HG03457 (cell line): ENCODE measurements around the gene CDH23.

Experiments
- ATAC-seq: cut with Tn5 transposase; IDR thresholded peaks from one replicate; pipeline ENCODE4 v1.9.1; 2021; ENCODE audit warnings: moderate number of reproducible peaks; ENCODE audit not compliant: unreplicated experiment

CDH23 gene

DNA sequence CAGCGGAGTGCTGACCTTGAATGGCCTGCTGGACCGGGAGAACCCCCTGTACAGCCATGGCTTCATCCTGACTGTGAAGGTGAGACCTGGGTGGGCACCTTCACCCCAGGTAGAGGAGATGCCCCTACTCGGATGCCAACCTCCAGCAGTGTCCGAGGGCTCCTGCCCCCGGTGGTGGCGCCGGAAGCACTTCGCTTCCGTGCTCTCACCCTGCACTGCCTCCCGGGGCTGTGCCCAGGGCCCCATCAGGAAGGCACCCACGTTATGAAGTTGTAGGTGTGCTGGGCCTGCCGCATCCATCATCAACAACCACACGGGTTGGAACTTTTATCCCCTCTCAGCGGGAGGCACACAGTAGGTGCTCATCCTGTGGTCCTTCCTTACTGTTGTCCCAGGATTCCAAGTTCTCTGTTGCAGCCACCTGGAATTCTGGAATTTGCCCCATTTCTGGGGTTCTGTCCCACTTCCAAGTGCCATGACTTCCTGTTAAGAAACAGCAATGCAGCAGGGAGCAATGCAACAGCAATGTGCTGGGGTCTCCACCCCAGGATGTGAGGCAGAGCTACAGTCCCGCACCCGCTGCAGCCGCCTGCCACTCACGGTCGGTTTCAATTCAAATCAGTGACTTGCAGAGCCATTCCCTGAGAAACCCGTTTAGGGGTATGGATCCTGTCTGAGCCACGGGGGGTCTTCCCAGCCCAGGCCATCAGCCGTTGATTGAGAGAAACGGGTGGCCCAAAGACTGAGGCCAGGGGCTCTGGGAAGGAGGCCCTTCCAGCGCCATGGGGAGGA is 219.0 kb downstream of the CDH23 start:
- ATAC-seq = no peak

DNA sequence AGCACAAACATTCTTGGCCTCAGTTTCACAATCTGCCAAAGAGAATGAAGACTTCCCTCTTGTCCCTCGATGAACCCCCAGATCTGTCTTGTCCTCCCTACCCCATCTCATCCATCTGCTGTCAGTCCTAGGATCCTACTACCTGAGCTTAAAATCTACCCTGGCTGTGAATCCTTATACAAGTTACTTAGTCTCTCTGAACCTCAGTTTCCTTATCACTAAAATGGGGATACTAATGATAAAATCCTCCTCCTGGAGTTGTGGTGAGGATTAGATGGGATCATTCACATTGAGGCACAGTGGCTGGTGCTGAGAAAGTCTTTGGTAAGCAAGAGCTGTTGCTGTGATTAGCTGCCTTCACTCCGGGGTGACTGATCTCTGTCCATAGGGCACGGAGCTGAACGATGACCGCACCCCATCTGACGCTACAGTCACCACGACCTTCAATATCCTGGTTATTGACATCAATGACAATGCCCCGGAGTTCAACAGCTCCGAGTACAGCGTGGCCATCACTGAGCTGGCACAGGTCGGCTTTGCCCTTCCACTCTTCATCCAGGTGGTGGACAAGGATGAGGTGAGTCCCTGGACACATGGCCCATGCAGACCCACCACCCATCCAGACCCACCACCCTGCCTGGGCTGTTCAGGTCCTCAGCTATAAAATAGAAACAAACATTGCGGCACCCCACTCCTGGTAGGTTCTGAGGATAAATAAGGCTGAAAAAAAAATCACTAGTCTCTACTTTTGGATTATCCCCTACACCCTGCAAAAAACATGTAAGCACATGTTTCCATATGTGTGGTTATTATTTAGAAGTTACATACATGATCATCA is 220.3 kb downstream of the CDH23 start:
- ATAC-seq = no peak

DNA sequence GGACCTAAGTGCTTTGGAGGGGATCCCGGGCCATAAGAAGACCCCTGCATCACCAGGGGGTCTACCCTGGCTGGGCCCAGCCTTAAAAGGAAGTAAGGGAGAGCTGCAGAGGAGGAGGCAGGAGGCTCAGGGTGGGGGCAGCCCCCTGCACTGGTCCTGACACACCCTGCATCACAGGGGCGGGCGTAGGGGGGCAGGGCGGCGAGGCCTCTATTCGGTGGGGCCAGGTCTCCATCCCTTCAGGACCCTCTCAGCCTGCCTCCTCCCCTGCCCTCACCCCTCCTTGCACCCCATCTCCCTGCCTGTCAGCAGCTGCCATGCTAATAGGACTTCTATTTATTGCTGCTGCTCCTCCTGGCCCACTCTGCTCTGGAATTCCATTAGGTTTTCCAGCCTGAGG is 221.5 kb downstream of the CDH23 start:
- no peak for ATAC-seq

DNA sequence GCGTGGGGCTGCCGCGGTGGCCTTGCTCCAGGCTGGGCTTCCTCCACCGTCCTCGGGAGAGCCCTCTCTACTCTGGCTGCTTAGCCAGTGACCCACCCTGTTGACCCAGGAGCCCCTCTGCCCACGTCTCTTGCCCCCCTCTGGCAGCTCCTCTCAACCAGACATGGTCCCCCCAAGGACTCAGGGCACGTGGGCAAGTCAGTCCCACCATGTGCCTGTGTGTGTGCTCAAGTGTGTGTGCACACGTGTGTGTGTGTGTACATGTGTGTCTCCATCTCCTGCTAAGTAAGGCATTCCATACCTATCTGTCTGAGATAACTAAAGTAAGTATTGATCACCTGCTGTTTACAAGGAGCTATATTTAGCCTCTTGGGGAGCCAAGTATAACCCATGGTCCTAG is 221.9 kb downstream of the CDH23 start:
- no peak for ATAC-seq

DNA sequence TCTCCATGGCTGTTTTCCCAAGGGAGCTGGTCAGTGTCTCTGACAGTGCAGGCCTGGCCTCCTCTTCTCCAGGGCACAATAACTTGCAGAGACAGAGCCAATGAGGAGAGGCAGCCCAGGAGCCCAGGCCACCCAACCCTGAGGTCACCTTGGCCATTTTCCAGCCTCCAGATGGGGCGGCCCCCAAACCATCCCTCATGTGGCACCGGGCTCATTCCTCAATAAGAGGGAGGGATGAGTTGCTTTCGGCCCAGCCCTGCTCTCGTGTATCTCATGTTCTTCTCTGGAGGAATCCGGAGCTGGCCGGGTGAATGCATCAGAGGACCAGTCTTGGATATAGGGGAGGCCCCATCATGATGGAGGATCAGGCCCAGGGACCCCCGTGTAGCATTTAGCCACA is 223.9 kb downstream of the CDH23 start:
- ATAC-seq = no peak

DNA sequence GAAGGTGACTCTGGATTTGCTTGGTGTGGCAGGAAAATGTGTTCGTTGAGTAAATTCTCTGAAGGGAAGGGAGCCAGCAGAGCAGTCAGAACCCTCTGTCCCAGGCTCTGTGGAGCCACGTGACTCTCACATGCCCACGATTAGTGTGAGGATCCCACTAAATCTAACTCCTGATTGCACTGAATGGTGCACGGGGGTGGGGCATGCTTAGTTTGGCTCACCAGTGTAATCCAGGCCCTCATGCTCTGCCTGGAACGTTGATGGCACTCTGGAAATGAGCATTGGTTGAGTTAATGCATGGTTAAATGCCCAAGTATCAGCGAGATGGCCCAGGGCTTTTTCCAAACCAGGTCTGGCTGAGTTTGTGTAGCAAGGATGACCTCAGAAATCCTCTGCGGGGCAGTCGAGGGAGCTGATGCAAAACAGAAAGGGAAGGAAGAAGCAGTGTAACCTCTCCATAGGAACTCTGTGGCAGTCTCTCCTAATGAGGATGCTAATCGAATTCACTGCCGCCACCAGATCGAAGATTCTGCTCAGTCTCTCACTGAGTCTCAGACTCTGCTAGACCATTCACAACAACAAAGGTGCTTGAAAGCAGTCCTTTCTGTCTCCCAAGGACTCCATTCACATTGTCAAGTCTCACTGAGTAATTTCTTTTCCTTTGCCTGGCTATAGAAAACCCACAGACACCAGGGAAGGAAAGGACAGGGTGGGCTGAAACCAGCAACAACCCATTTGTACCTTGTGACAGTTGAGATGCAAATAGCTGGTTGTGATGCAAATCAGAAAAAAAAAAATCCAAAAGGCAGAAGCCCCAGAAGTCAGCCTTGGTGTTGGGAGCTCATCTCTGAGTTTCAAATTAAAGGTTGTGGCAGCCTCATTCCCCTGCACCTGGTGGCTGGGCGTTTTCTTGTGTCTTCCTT is 224.8 kb downstream of the CDH23 start:
- ATAC-seq = no peak

DNA sequence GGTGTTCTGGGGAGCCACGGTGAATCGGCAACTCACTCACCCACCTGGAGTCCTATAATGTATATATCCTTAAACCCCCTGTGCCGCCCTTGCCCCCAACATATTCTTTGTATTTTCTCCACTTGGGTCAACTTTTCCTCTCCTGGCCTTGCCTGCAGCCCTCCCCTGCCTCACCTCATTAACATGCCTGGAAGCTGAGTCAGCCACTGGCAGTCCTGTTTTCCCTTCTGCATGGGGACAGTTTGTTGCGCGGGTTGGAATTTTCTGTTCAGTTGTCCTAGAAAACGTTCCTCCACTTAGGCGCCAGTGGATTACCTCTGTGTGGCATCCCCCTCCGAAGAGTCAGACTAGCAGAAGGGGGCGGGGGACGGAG is 225.4 kb downstream of the CDH23 start:
- no peak for ATAC-seq

DNA sequence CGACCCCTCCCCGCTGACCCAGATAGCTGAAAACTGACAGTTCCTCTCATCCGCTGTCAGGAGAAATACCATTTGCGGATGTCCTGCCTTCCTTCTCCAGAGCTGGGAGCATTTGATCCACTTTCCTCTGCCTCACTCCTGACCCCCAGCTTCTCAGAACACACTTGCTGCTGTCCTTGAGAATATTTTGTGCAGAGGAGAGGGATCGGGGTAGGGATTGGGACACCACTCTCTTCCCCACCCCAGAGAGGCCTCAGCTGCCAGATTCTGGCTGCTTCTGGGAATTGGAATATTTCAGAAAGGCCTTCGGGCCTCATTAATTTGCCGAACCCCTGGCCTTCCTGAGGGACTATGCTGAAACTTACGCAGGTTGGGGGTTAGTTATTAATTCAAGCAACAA is 225.9 kb downstream of the CDH23 start:
- no peak for ATAC-seq

DNA sequence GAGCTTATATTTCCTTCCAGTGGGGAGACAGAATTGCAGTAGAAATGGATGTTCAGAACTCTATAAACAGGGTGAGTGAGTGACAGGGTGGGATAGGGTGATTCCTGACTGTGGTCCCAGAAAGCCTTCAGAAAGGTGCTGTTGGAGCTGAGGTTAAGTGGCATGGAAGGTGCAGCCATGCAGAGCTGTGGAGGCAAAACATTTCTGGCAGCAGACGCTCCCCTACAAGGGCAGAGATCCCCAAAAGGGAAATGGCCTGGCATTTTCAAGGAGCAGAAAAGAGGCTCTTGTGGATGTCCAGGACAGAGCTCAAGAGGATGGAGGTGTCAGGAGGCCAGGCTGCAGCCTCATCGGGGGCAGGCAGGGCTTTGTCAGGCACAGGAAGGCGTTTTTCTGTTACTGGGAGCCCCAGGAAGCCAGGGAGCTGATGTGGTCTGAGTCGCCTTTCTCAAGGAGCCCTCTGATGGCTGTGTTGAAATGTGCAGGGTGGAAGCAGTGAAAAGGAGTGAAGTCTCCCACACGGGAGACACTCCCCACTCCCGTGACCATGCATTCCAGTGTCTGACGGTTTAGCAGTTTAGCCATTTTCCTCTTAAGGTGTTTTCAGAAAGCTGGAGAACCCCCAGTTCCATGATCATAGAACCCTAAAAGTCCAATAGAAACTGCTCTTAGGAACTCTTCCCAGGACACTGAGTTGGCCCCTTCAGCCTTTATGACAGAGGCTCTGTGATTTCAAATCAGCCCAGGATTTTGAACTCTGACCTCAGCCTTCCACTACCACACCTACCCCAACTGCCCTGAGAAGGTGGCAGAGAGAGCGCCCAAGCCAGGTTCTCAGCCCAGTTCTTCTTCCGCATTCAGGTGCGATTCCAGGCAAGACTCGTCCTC is 226.6 kb downstream of the CDH23 start:
- ATAC-seq = no peak

DNA sequence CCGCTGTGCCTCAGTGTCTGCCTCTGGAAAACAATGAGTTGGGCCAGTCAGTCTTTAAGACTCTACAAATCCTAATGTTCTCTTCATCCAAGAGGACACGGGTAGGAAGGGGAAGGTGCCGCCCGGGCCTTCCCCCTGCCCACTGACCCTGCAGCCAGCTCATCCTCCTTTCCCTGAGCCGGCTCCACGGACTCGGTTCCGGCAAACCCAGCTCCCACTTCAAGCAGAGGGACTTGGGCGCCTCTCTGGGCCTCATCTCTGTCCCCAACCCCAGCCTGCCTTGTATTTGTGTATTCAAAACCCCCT is 227.2 kb downstream of the CDH23 start:
- ATAC-seq = no peak

DNA sequence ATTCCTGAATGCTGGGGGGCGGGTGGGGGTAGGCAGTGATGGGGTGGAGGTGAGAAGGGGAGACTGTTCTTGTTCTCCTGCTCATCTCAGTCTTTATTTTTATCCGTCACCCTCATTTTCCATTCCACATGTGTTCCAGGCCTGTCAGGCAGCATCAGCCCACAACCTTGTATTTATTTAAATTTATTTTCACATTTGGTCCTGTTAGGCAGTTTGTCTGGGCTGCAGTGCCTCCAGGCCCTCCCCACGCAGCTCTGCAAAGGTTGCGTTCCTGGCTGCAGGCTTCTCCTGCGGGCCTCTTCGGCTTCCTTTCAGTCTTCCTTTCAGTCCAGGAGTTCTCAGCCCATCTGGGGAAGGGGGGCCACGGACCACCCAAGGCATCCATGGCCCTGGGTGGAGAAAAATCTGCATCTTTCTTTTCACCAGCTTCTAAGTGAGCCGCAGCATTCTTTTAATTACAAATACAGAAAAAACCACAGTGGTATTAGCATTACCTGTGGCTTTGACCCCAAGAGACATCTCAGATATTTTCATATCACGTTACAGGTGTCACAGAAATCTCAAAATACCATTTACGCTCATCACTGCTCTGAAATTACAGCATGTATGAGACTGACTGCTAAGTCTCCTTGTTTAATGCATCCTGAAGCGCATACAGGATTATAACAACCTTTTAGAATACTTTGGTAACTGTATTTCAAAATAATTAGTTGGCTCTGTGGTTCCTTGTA is 228.9 kb downstream of the CDH23 start:
- no peak for ATAC-seq

DNA sequence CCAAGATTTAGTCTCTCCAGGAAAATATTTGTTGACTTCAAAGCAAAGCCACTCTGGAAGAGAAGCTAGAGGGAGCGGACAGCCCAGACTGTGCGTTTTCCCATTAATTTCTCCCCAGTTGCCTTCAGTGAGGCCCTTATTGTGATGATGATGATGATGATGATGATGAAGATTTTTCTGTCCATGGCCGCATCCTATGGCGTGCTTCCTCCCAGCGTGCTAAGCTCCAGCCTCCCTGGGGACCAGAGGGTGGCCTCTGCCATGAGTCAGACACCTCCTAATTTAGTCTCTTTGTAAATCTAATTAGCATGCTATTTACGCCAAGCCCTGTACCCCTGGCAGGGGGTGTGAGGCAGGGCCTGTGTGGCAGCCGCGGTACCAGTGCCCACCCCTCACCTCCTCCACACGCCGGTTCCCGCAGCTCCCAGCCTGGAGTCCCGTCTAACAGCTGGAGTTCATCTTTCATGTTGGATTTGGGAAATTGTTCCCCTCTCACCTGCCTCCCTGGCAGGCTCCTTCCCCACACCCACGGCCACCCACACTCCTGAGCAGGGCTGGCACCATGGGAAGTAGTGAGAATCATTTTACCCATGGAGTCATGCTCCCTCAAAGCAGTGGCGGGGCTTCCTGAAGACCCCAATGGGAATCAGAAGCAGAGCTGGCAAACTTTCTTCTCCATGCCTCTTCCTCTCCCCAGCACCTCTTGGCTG is 230.7 kb downstream of the CDH23 start:
- no peak for ATAC-seq

DNA sequence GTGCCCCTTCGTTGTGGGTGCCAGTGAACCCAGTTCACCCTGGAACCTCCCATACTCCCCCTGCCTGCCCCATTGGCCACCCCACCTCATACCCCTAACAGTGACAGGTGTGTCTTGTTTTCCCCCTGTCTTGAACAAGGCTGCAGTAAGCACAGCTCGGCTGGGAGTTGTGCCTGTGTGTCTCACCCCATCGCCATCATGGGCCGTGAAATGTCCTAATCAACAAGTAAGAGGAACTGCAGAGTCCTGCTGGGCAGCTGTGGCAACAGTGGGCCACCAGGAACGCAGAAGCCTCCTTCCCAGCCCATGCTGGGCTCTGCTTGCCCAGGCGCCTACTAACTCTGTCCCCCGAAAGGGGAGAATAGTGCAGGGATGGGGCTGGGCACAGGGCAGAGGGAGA is 231.2 kb downstream of the CDH23 start:
- ATAC-seq = no peak

DNA sequence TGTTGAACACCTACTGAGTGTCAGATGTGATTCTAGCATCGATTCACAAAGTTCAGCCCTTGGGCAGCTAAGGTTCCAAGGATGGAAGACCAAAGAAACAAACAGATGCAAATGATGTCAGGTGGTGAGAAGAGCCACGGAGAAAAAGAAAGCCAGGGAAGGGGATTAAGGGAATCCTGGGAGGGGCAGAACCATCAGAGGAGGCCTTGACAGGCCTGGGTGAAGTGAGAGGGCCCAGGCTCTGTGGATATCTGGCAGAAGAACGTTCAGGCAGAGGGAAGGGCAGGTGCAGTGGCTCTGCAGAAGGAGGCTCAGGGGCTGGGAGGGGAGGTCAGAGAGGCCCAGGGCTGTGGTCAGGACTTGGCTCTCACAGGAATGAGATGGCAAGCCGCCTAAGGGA is 232.4 kb downstream of the CDH23 start:
- no peak for ATAC-seq

DNA sequence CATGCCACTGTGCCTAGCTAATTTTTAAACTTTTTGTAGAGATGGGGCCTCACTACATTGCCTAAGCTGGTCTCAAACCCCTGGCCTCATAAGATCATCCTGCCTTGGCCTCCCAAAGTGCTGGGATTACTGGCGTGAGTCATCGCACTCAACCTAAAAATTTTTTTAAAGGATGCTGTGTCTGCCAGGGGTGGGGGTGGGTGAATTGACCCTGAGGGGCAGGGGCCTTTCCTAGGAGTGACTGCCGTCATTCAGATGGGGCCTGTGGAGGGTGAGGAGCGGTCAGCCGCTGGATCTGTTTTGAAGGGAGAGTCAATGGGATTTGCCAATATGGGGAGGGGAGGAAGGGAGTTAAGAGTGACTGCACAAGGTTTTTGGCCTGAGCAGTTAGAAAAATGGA is 233.4 kb downstream of the CDH23 start:
- no peak for ATAC-seq

DNA sequence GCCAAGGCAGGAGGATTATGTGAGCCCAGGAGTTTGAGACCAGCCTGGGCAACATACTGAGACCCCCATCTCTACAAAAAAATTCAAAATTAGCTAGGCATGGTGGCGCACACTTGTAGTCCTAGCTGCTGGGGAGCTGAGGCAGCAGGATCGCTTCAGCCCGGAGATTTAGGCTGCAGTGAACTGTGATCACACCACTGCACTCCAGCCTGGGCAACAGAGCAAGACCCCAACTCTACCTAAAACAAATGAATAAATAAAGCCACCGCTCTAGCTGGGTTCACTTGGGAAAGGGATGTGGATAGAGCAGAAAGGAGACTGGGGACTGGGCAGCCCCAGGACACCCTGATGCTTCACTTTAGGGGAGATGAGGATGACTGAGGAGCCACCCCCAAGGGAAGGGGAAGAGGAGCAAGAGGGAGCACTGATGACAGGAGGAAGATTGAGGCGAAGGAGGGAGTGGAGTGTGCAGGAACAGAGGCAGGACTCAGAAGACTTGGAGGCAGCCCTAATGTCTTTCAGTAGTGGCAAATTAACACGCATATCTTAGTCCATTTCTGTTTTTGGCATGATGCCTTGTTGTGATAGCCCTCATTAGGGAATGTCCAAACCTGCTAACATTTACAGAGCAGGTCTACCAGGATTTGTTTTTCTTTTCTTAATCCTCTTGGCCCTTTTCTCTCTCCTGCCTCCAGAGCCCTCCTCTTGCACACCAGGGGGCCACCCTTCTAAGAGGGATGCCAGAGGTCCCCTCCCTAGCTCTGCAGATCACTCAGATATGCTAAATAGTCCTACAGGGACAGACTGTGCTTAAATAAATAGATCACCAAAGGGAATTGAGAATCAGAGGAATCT is 234.5 kb downstream of the CDH23 start:
- ATAC-seq = no peak

DNA sequence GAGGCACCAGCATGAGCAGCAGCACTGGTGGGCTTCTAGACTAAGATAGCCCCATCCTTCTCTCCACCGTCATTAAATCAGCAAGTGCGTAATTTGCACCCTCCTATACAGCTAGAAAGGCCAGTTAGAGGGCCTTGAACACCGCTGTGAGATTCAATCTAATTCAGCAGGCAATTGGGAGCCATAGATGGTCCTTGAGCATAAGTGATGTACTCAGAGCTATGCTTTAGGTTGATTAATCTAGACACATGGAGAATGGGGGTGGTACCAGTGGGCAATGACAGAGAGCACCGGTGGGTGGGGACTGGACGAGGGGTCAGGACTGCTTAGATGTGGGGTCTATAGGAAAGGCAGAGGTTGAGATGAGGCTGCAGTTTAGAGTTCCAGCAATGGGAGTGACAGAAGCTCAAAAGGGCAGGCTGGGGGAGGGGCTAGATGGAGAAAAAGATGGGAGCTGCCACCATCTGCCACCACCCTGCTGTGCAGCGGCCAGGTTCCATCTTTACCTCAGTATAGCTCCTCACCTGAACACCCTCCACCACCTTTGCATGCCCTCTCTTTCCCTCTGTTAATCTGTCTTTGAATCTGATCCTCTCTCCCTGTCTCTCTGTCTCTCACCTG is 235.6 kb downstream of the CDH23 start:
- no peak for ATAC-seq
